Ectodermal cell (in vitro differentiated cells): ENCODE measurements around the gene TBC1D7.

Experiments
- H3K27ac ChIP-seq: 2 replicates; pipeline ENCODE4 v1.7.0; 2013; ENCODE audit warnings: mild to moderate bottlenecking, low read depth, low read length; ENCODE audit not compliant: insufficient read depth, poor library complexity, severe bottlenecking
- H3K27me3 ChIP-seq: 2 replicates; pipeline ENCODE4 v1.7.0; 2013; ENCODE audit warnings: mild to moderate bottlenecking, low read length; ENCODE audit not compliant: insufficient read depth, control insufficient read depth, poor library complexity, severe bottlenecking
- H3K36me3 ChIP-seq: one replicate; pipeline ENCODE4 v1.7.0; 2013; ENCODE audit warnings: low read length; ENCODE audit not compliant: control insufficient read depth, insufficient read depth
- H3K4me1 ChIP-seq: one replicate; pipeline ENCODE4 v1.7.0; 2013; ENCODE audit warnings: low read length; ENCODE audit not compliant: control insufficient read depth, insufficient read depth
- H3K4me3 ChIP-seq: 2 replicates; pipeline ENCODE4 v1.7.0; 2013; ENCODE audit warnings: low read depth, low read length, control low read depth; ENCODE audit not compliant: insufficient read depth
- H3K9me3 ChIP-seq: 2 replicates; pipeline ENCODE4 v1.7.0; 2013; ENCODE audit warnings: mild to moderate bottlenecking, low read length, moderate library complexity; ENCODE audit not compliant: control insufficient read depth
- whole genome bisulfite sequencing, 2 experiments: methylation state at CpG; one replicate each; pipeline ENCODE4 v1.1.7; 2013; ENCODE audit warnings: missing lambda C conversion rate in 2 of 2; 5-methylcytosine and 5-hydroxymethylcytosine counted together

Gene TBC1D7

DNA sequence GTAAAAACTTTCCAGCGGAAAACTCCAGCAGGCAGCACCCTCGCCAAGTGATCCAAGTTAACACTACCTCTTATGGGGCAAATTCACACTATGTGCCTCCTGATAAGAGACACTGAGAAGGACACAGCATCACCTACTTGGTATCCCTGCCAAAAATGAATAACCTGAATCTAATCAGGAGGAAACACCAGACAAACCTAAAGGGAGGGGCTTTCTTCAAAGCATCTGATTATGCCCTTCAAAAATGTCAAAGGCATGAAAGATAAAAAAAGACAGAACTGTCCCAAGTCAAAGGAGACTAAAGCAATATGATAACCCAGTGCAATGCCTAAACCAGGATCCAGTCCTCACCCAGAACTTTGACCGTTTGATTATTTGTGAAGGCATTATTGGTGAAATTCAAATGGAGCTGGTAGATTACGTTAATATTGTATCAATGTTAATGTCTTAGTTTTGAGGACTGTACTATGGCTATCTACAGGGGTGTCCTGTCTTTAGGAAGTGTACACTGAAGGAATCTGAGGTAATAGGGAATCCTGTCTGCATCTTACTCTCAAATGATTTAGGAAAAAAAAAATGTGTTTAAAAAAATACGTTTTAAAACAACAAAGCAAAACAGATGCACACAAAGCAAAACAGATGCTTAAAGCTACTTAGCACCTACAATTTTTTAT lies 8.3 kb downstream of the TBC1D7 start:
- Histone ChIP-seq H3K36me3 (peaks cover 69% of the 10 kb centered on the region), H3K4me1 (no peaks in the 10 kb centered on the region), H3K27ac (no peak overlapping the region), H3K9me3 (no peaks in the 10 kb centered on the region), H3K4me3 (no peak overlapping the region), H3K27me3 (no peaks in the 10 kb centered on the region)
- 91% methylated on average over 4 of the region's 5 CpGs for WGBS, 2 experiments

DNA sequence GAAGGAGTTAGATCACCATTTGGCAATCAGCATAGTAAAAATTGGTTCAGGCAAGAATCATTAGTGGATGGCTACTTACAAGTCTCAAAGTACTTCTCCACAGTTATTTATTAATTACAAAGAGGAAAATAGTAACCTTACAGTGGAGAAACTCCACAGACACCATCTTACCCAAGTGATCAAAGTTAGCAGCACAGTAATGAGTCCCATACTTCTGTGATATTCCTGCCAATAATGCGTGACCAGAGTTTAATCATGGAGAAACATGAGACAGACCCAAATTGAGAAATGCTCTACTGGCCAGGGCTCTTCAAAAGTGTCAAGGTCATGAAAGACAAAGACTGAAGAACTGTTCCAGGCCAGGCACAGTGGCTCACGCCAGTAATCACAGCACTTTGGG lies 9.5 kb downstream of the TBC1D7 start:
- H3K27ac ChIP-seq: no peak overlapping the region
- no peak overlapping the region for H3K4me3 ChIP-seq
- H3K36me3 ChIP-seq: peaks cover 63% of the 10 kb centered on the region
- 94 to 97% methylated on average over 2 of the region's 2 CpGs for WGBS, 2 experiments
- H3K27me3 ChIP-seq: no peaks in the 10 kb centered on the region
- no peaks in the 10 kb centered on the region for H3K9me3 ChIP-seq
- no peaks in the 10 kb centered on the region for H3K4me1 ChIP-seq

DNA sequence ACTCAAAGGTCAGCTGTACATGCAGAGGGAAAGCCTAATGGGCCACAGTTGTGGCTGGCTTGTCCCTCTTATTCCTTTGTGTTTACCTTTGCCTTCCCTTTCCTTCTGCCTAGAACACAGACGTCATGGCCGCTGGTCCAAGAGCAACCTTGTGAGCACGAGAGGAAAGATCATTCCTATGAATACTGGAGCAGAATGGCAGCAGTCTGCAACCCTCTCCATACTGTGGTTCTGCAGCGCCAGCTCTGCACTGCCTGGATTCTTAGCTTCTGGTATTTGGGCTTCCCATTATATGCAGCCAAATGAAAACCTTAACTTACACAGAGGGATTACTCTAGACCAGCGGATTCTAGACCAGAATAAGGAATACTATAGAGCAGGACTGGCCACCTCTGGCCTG lies 12.4 kb downstream of the TBC1D7 start:
- H3K27me3 ChIP-seq: no peaks in the 10 kb centered on the region
- H3K9me3 ChIP-seq: no peaks in the 10 kb centered on the region
- no peak overlapping the region for H3K27ac ChIP-seq
- no peaks in the 10 kb centered on the region for H3K4me1 ChIP-seq
- 95% methylated on average over 5 of the region's 5 CpGs for WGBS, 2 experiments
- H3K4me3 ChIP-seq: no peak overlapping the region
- peaks cover 52% of the 10 kb centered on the region for H3K36me3 ChIP-seq

DNA sequence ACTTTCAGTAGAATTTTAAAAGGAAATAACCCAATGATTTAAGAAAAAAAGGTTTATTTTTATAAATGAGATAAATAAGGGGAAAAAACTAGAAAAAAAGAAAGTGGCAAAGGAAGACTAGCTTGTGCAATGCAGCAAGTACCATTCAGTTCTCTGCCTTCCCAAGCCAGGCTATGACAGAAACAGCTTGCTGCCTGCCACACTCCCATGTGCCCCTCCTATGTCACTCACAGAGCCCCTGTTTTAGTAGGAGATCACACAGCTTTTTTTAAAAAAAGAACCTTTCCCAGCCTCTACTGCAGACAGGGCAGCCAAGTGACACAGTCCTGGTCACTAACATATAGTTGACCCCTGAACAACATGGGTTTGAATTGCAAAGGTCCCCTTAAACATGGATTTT lies 13.5 kb downstream of the TBC1D7 start:
- H3K9me3 ChIP-seq: no peaks in the 10 kb centered on the region
- H3K4me1 ChIP-seq: no peaks in the 10 kb centered on the region
- no peak overlapping the region for H3K4me3 ChIP-seq
- H3K27me3 ChIP-seq: no peaks in the 10 kb centered on the region
- no peak overlapping the region for H3K27ac ChIP-seq
- peaks cover 46% of the 10 kb centered on the region for H3K36me3 ChIP-seq

DNA sequence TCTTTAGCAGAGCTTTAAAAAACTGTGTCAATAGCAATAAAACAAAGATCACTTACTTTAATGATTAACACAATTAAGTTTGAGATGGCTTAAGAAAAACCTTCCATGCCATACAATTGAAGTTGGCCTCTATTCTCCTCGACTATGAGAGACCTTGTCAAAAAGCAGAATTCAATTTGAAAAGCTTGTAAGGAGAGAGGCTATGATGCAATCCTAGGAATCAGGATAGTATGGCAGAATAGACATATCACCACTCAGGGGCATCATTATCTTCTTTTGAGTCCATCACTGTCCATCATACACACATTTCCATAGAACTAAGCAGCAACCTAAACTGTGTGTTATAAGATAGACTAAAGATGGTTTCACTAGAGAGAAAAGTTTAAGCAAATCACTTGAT lies 17.2 kb downstream of the TBC1D7 start:
- Histone ChIP-seq H3K36me3 (peaks cover 43% of the 10 kb centered on the region), H3K27ac (no peak overlapping the region), H3K27me3 (no peaks in the 10 kb centered on the region), H3K4me3 (no peak overlapping the region), H3K4me1 (no peaks in the 10 kb centered on the region), H3K9me3 (no peaks in the 10 kb centered on the region)
- 43 to 52% methylated on average over 1 of the region's 1 CpG for WGBS, 2 experiments

DNA sequence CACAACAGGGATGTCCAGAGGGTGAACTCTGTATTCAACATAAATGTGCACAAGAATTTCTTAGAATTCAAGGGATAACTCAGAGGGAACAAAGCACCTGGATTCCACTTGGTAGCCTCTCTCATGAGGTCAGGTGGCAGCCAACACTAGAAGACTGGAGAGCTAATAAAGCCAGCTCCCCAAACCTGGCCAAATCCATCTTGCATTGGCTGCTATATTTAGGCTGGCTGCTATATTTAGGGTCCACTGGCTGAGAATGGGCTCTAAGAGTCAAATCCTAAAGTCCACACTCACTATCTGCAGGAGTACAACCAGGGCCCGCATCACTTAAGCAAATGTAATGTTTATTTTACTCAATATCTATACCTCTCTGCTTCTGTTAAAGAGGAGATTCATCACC lies 20.0 kb downstream of the TBC1D7 start:
- H3K9me3 ChIP-seq: no peaks in the 10 kb centered on the region
- H3K36me3 ChIP-seq: peaks cover 38% of the 10 kb centered on the region
- H3K4me3 ChIP-seq: no peak overlapping the region
- no peaks in the 10 kb centered on the region for H3K4me1 ChIP-seq
- 94 to 100% methylated on average over 1 of the region's 1 CpG for WGBS, 2 experiments
- no peak overlapping the region for H3K27ac ChIP-seq
- no peaks in the 10 kb centered on the region for H3K27me3 ChIP-seq

DNA sequence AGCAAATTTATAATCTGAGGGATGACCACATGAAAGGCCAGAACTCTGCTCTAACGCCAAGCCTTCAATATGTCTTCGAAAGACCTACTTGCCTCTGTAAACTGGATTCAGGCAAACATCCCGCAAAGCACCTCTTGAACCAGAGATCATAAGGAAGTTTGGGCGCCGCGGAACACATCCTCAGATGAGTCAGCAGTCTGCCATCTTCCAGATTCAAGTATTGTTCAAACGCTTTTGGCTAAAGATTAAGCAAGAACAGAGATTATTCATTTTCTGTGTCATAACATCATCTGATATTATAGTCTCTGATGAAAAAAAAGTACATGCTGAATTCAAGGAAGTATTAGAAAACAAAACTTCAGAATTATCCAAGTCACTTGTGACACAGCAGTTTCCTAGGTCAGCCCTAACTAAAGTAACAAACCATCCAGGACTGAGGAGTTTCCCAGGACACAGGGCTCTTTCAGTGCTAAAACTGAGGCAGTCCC lies 20.8 kb downstream of the TBC1D7 start:
- no peaks in the 10 kb centered on the region for H3K27me3 ChIP-seq

DNA sequence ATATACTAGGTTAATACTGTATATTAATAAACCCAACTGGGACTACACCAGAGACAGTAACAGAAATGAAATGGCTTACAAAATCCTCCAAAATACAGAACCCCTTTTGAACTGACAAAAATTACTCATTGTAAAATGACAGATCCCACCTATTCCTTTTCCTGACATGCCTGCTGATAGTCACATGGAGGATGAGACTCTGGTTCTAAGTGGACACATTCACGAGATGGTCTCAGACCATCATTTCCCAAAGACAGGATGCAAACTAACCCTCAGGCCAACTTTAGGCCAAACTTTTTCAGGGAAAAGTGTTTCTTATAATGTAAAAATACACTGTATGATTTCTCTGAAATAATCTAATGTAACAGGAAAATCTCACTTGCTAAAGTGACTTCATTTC lies 22.5 kb downstream of the TBC1D7 start:
- Histone ChIP-seq H3K36me3 (peaks cover 42% of the 10 kb centered on the region), H3K27me3 (no peaks in the 10 kb centered on the region), H3K4me3 (no peak overlapping the region), H3K9me3 (no peaks in the 10 kb centered on the region), H3K4me1 (no peaks in the 10 kb centered on the region), H3K27ac (no peak overlapping the region)
- WGBS, 2 experiments: 100% methylated on average over 1 of the region's 1 CpG

More for the DNA sequence above, 20.8 kb downstream of the TBC1D7 start:
- no peak overlapping the region for H3K27ac ChIP-seq
- no peak overlapping the region for H3K4me3 ChIP-seq
- no peaks in the 10 kb centered on the region for H3K4me1 ChIP-seq
- no peaks in the 10 kb centered on the region for H3K9me3 ChIP-seq
- WGBS, 2 experiments: 97 to 99% methylated on average over 7 of the region's 7 CpGs
- peaks cover 42% of the 10 kb centered on the region for H3K36me3 ChIP-seq

DNA sequence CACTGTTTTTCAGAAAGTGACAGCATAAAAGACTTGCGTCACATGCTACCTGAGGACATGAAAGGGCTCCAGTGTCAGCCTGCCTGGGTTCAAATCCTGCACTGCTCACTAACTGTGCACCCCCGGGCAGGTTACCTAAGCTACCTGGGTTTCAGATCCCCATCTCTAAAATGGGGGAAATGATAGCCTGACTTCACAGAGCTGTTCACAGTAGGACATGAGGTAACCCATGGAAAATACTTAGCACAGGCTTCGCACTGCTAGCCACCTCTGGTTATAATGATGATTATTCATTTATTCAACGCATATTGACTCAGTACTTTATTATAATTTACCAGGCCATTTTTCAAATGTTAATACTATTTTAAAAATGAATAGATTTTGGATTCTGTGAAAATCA lies 23.0 kb downstream of the TBC1D7 start:
- Histone ChIP-seq H3K27ac (no peak overlapping the region), H3K9me3 (no peaks in the 10 kb centered on the region), H3K36me3 (peaks cover 42% of the 10 kb centered on the region), H3K27me3 (no peaks in the 10 kb centered on the region), H3K4me3 (no peak overlapping the region), H3K4me1 (no peaks in the 10 kb centered on the region)
- 98 to 99% methylated on average over 3 of the region's 4 CpGs for WGBS, 2 experiments

DNA sequence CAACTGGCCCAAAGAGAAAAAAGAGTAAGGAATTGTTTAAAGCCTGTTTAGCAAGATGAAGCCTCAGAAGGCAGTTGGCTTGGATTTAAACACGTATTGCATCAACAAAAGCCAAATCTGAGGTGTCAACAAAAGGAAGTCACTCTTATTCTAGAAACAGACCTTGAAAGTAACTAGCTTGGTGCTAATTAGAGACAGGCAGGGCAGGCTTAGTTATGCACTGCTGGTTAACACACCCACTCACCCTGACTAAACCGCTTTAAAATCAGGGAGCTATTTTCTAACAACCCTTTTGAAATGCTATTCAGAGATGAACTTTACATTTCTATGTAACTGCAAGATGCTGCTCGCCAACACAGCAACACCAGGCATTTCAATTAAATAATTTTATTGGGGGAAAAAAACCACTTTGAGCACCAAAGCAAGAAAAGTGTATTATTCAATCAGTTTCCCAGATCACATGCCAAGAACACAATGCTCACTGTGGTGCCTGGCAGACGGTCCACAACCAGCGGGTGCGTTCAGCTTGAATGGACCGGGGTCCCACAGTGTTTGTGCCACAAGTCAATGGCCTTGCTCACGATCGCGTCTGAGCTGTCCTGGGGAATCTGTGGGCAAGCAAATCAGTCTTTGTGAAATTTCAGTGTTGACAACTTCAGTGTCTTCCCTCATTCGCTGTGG lies 23.6 kb downstream of the TBC1D7 start:
- no peaks in the 10 kb centered on the region for H3K27me3 ChIP-seq
- H3K4me1 ChIP-seq: no peaks in the 10 kb centered on the region
- peaks cover 39% of the 10 kb centered on the region for H3K36me3 ChIP-seq
- no peak overlapping the region for H3K27ac ChIP-seq
- H3K9me3 ChIP-seq: no peaks in the 10 kb centered on the region
- no peak overlapping the region for H3K4me3 ChIP-seq
- 90 to 92% methylated on average over 11 of the region's 11 CpGs for WGBS, 2 experiments
